HEK293 (cell line): Measurements from ENCODE around the gene CDK6.

Experiments used
- CTCF ChIA-PET: fragments of 350-600 bp; formaldehyde crosslinking; extraction: SDS; loops from one replicate; lab custom pipeline; 2021; ENCODE audit warnings: antibody characterized with exemption; lab: Yijun Ruan, JAX
- POLR2A ChIA-PET: fragments of 300-600 bp; formaldehyde crosslinking; extraction: SDS; loops from one replicate; lab custom pipeline; 2020; ENCODE audit warnings: antibody characterized with exemption, inconsistent platforms; lab: Yijun Ruan, JAX
- H3K27ac ChIP-seq: fragments of 200-500 bp; sonication (Bioruptor generic); 2 replicates; pipeline ENCODE4 v1.5.1; 2014; ENCODE audit warnings: low read depth, low read length, control low read depth, inconsistent platforms; ENCODE audit errors: extremely low read depth
- H3K36me3 ChIP-seq, 2 experiments: fragments of 200-500 bp in 1 of 2; sonication (Bioruptor generic) in 1 of 2; 1 replicate in 1 of 2; 2 replicates in 1 of 2; pipeline ENCODE4 v1.5.1; 2014 to 2017; ENCODE audit warnings: inconsistent platforms in 2 of 2, low read length in 2 of 2; ENCODE audit not compliant: control insufficient read depth in 2 of 2, insufficient read depth in 1 of 2
- H3K4me1 ChIP-seq: fragments of 200-500 bp; sonication (Bioruptor generic); 2 replicates; pipeline ENCODE4 v1.5.1; 2014; ENCODE audit warnings: mild to moderate bottlenecking, low read length, inconsistent platforms; ENCODE audit not compliant: control insufficient read depth, insufficient read depth
- H3K4me3 ChIP-seq: 2 replicates; pipeline ENCODE4 v1.5.1; 2011; ENCODE audit warnings: low read depth, mild to moderate bottlenecking, control low read depth, low read length, moderate library complexity
- H3K9me3 ChIP-seq: fragments of 200-500 bp; sonication (Bioruptor generic); 2 replicates; pipeline ENCODE4 v1.5.1; 2014; ENCODE audit warnings: low read depth, low read length, inconsistent platforms; ENCODE audit not compliant: control insufficient read depth, insufficient read depth
- HOXA7 ChIP-seq: sonication (generic); formaldehyde crosslinking; IDR thresholded peaks from 2 replicates; pipeline ENCODE4 v1.8.1; 2022; ENCODE audit warnings: missing genetic modification reagents, borderline replicate concordance
- HOXC10 ChIP-seq: sonication (generic); formaldehyde crosslinking; IDR thresholded peaks from 2 replicates; pipeline ENCODE4 v1.8.1; 2023; ENCODE audit warnings: mild to moderate bottlenecking, missing genetic modification reagents
- KLF10 ChIP-seq: fragments of 450-650 bp; IDR thresholded peaks from 2 replicates; pipeline ENCODE4 v1.5.1; 2018; ENCODE audit warnings: missing biosample characterization, mild to moderate bottlenecking, missing genetic modification characterization
- KLF16 ChIP-seq: fragments of 450-650 bp; formaldehyde crosslinking; IDR thresholded peaks from 2 replicates; pipeline ENCODE4 v1.5.1; 2017; ENCODE audit warnings: missing biosample characterization, missing genetic modification characterization
- KLF7 ChIP-seq: fragments of 450-650 bp; formaldehyde crosslinking; IDR thresholded peaks from 2 replicates; pipeline ENCODE4 v1.5.1; 2016; ENCODE audit warnings: missing biosample characterization, missing genetic modification characterization, borderline replicate concordance
- SCRT1 ChIP-seq: fragments of 450-650 bp; formaldehyde crosslinking; IDR thresholded peaks from 2 replicates; pipeline ENCODE4 v1.5.1; 2016; ENCODE audit warnings: missing biosample characterization, missing genetic modification characterization, borderline replicate concordance
- SCRT2 ChIP-seq: fragments of 450-650 bp; formaldehyde crosslinking; IDR thresholded peaks from 2 replicates; pipeline ENCODE4 v1.5.1; 2016; ENCODE audit warnings: missing biosample characterization, missing genetic modification characterization
- SP3 ChIP-seq: fragments of 450-650 bp; formaldehyde crosslinking; IDR thresholded peaks from 2 replicates; pipeline ENCODE4 v1.5.1; 2016; ENCODE audit warnings: missing biosample characterization, missing genetic modification characterization
- TCF7L2 ChIP-seq: IDR thresholded peaks from 2 replicates; pipeline ENCODE4 v1.6.1; 2011; ENCODE audit warnings: low read depth, mild to moderate bottlenecking, inconsistent platforms, low read length, moderate library complexity, borderline replicate concordance
- ZFHX2 ChIP-seq: fragments of 450-650 bp; formaldehyde crosslinking; conservative IDR thresholded peaks from 2 replicates; pipeline ENCODE4 v1.5.1; 2016; ENCODE audit warnings: missing biosample characterization, missing genetic modification characterization
- ZNF132 ChIP-seq: fragments of 450-650 bp; formaldehyde crosslinking; IDR thresholded peaks from 2 replicates; pipeline ENCODE4 v1.5.1; 2017; ENCODE audit warnings: missing biosample characterization, missing genetic modification characterization, borderline replicate concordance
- ZNF138 ChIP-seq: fragments of 450-650 bp; formaldehyde crosslinking; IDR thresholded peaks from 2 replicates; pipeline ENCODE4 v1.5.1; 2016; ENCODE audit warnings: missing biosample characterization, missing genetic modification characterization, borderline replicate concordance
- ZNF221 ChIP-seq: fragments of 450-650 bp; formaldehyde crosslinking; IDR thresholded peaks from 2 replicates; pipeline ENCODE4 v1.5.1; 2017; ENCODE audit warnings: missing biosample characterization, missing genetic modification characterization, borderline replicate concordance
- ZNF335 ChIP-seq: fragments of 450-650 bp; formaldehyde crosslinking; conservative IDR thresholded peaks from 2 replicates; pipeline ENCODE4 v1.5.1; 2016; ENCODE audit warnings: missing biosample characterization, missing genetic modification characterization
- ZNF416 ChIP-seq: fragments of 450-650 bp; formaldehyde crosslinking; IDR thresholded peaks from 2 replicates; pipeline ENCODE4 v1.5.1; 2016; ENCODE audit warnings: missing biosample characterization, missing genetic modification characterization
- ZNF629 ChIP-seq: fragments of 450-650 bp; formaldehyde crosslinking; IDR thresholded peaks from 2 replicates; pipeline ENCODE4 v1.5.1; 2017; ENCODE audit warnings: missing biosample characterization, missing genetic modification characterization
- ZNF658 ChIP-seq: fragments of 450-650 bp; formaldehyde crosslinking; IDR thresholded peaks from 2 replicates; pipeline ENCODE4; 2016; ENCODE audit warnings: missing biosample characterization, missing genetic modification characterization
- ZNF664 ChIP-seq: fragments of 450-650 bp; formaldehyde crosslinking; IDR thresholded peaks from 2 replicates; pipeline ENCODE4 v1.5.1; 2016; ENCODE audit warnings: missing biosample characterization, missing genetic modification characterization
- TF ChIP-seq, protein P1 (sequence below): fragments of 450-650 bp; formaldehyde crosslinking; IDR thresholded peaks from 2 replicates; pipeline ENCODE4 v1.5.1; 2016; ENCODE audit warnings: missing biosample characterization, missing genetic modification characterization
- TF ChIP-seq, protein P2 (sequence below): fragments of 450-650 bp; formaldehyde crosslinking; IDR thresholded peaks from 2 replicates; pipeline ENCODE4 v1.5.1; 2016; ENCODE audit warnings: missing biosample characterization, missing genetic modification characterization
- TF ChIP-seq, protein P3 (sequence below): fragments of 450-650 bp; formaldehyde crosslinking; IDR thresholded peaks from 2 replicates; pipeline ENCODE4 v1.5.1; 2016; ENCODE audit warnings: missing biosample characterization, missing genetic modification characterization

CDK6 gene

DNA sequence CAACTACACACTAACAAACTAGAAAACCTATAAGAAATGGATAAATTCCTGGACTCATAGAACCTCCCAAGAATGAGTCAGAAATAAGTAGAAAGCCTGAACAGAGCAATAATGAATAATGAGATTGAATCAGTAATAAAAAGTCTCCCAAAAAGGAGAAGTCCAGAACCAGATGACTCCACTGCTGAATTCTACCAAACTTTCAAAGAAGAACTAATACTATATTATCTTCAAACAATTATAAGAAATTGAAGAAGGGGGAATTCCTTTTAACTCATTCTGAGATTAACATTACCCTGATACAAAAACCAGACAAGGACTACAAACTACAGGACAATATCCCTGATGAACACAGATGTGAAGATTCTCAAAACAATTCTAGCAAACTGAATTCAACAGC, 47.8 kb upstream of the CDK6 start:
- POLR2A ChIA-PET = no interaction called here

DNA sequence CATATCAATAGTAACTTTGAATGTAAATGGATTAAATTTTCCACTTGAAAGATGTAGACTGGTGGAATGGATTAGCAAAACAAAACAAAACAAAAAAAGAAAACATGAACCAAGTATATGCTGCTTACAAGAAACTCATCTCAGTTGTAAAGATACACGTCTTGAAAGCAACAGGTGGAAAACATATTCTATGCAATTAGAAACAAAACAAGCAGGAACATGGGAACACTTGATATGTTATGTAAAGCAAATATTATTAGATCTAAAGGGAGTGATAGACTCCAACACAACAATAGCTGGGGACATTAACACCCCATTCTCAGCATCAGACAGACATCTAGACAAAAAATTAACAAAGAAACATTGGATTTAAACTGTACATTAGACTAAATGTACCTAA, 46.4 kb upstream of the CDK6 start:
- no peak overlapping the region for H3K4me3 ChIP-seq
- no peak overlapping the region for H3K27ac ChIP-seq
- CTCF ChIA-PET = interaction anchor here (0.6 kb wide), 1 partner anchor 1121 kb away, joined by 3 read pairs; no protein-coding TSS in a partner anchor
- H3K36me3 ChIP-seq = no peaks in the 10 kb centered on the region
- POLR2A ChIA-PET = no interaction called here
- no peak for TF ChIP-seq KLF7 (tag by site-specific recombination)
- no peak for TF ChIP-seq HOXA7 (CRISPR knock-in tag)
- no peak for TF ChIP-seq SP3 (tag by site-specific recombination)
- peak; percentile 54 for TF ChIP-seq SCRT1 (tag by site-specific recombination)
- TF ChIP-seq ZFHX2 (tag by site-specific recombination) = no peak
- TF ChIP-seq SCRT2 (tag by site-specific recombination) = peak; percentile 89
- no peak for TF ChIP-seq ZNF629
- TF ChIP-seq KLF10 (tag by site-specific recombination) = no peak
- TF ChIP-seq ZNF658 = no peak
- TF ChIP-seq, all 188 proteins: peak for 2
- Histone ChIP-seq H3K9me3 (no peaks in the 10 kb centered on the region), H3K4me1 (no peaks in the 10 kb centered on the region)

More for the DNA sequence above, 47.8 kb upstream of the CDK6 start:
- Histone ChIP-seq H3K9me3 (no peaks in the 10 kb centered on the region), H3K4me3 (no peak overlapping the region), H3K36me3 (no peaks in the 10 kb centered on the region), H3K27ac (no peak overlapping the region), H3K4me1 (no peaks in the 10 kb centered on the region)
- CTCF ChIA-PET = interaction anchor here (0.6 kb wide), 1 partner anchor 282 kb away, joined by 4 read pairs; no protein-coding TSS in a partner anchor
- TF ChIP-seq KLF16 (tag by site-specific recombination) = no peak
- no peak for TF ChIP-seq ZNF416 (tag by site-specific recombination)
- TF ChIP-seq, protein P1, sequence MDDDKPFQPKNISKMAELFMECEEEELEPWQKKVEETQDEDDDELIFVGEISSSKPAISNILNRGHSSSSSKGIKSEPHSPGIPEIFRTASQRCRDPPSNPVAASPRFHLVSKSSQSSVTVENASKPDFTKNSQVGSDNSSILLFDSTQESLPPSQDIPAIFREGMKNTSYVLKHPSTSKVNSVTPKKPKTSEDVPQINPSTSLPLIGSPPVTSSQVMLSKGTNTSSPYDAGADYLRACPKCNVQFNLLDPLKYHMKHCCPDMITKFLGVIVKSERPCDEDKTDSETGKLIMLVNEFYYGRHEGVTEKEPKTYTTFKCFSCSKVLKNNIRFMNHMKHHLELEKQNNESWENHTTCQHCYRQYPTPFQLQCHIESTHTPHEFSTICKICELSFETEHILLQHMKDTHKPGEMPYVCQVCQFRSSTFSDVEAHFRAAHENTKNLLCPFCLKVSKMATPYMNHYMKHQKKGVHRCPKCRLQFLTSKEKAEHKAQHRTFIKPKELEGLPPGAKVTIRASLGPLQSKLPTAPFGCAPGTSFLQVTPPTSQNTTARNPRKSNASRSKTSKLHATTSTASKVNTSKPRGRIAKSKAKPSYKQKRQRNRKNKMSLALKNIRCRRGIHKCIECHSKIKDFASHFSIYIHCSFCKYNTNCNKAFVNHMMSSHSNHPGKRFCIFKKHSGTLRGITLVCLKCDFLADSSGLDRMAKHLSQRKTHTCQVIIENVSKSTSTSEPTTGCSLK (tag by site-specific recombination) = no peak
- TF ChIP-seq HOXC10 (CRISPR knock-in tag) = no peak
- TF ChIP-seq ZNF132 (tag by site-specific recombination) = no peak
- no peak for TF ChIP-seq ZNF138 (tag by site-specific recombination)
- no peak for TF ChIP-seq HOXA7 (CRISPR knock-in tag)
- TF ChIP-seq ZNF664 (tag by site-specific recombination) = no peak
- TF ChIP-seq, protein P2, sequence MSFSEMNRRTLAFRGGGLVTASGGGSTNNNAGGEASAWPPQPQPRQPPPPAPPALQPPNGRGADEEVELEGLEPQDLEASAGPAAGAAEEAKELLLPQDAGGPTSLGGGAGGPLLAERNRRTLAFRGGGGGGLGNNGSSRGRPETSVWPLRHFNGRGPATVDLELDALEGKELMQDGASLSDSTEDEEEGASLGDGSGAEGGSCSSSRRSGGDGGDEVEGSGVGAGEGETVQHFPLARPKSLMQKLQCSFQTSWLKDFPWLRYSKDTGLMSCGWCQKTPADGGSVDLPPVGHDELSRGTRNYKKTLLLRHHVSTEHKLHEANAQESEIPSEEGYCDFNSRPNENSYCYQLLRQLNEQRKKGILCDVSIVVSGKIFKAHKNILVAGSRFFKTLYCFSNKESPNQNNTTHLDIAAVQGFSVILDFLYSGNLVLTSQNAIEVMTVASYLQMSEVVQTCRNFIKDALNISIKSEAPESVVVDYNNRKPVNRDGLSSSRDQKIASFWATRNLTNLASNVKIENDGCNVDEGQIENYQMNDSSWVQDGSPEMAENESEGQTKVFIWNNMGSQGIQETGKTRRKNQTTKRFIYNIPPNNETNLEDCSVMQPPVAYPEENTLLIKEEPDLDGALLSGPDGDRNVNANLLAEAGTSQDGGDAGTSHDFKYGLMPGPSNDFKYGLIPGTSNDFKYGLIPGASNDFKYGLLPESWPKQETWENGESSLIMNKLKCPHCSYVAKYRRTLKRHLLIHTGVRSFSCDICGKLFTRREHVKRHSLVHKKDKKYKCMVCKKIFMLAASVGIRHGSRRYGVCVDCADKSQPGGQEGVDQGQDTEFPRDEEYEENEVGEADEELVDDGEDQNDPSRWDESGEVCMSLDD = no peak
- TF ChIP-seq ZNF221 (tag by site-specific recombination) = no peak

DNA sequence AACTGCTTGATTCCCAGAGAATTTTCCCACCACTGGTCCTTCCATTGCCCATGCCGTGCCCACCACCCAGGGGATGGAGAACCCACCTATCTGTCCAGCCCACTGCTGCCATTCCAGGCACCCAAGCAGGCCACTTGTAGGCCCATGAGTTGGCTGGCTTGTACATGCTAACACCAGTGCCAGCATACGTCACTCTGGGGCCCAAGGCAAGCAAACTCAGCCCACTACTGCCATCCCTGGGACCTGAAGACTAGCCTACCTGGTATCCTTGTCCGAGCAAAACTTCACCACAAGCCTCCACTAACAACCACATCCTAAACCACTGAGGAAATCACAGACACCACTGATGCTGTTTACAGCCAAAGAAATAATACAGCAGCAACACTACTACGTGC, 44.7 kb upstream of the CDK6 start:
- no peaks in the 10 kb centered on the region for H3K36me3 ChIP-seq
- H3K4me1 ChIP-seq = no peaks in the 10 kb centered on the region
- no peaks in the 10 kb centered on the region for H3K9me3 ChIP-seq
- no peak overlapping the region for H3K27ac ChIP-seq
- no peak overlapping the region for H3K4me3 ChIP-seq
- TF ChIP-seq TCF7L2 = no peak
- no peak for TF ChIP-seq ZNF335 (tag by site-specific recombination)
- TF ChIP-seq, protein P3, sequence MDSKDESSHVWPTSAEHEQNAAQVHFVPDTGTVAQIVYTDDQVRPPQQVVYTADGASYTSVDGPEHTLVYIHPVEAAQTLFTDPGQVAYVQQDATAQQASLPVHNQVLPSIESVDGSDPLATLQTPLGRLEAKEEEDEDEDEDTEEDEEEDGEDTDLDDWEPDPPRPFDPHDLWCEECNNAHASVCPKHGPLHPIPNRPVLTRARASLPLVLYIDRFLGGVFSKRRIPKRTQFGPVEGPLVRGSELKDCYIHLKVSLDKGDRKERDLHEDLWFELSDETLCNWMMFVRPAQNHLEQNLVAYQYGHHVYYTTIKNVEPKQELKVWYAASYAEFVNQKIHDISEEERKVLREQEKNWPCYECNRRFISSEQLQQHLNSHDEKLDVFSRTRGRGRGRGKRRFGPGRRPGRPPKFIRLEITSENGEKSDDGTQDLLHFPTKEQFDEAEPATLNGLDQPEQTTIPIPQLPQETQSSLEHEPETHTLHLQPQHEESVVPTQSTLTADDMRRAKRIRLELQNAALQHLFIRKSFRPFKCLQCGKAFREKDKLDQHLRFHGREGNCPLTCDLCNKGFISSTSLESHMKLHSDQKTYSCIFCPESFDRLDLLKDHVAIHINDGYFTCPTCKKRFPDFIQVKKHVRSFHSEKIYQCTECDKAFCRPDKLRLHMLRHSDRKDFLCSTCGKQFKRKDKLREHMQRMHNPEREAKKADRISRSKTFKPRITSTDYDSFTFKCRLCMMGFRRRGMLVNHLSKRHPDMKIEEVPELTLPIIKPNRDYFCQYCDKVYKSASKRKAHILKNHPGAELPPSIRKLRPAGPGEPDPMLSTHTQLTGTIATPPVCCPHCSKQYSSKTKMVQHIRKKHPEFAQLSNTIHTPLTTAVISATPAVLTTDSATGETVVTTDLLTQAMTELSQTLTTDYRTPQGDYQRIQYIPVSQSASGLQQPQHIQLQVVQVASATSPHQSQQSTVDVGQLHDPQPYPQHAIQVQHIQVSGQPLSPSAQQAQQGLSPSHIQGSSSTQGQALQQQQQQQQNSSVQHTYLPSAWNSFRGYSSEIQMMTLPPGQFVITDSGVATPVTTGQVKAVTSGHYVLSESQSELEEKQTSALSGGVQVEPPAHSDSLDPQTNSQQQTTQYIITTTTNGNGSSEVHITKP (tag by site-specific recombination) = no peak
- TF ChIP-seq, all 188 proteins: peak for 0
- POLR2A ChIA-PET = no interaction called here
- CTCF ChIA-PET = interaction anchor here (0.8 kb wide), 1 partner anchor 261 kb away, joined by 3 read pairs; no protein-coding TSS in a partner anchor
